ENCODE measurements around the gene SHC2. TPM values are rescaled to one million over a fixed set of nuclear protein-coding genes. Genes with fewer than 3 reads are reported as not detected.

The SHC2 gene
- total RNA-seq, 1 experiment from 2014 or later = 16.6 TPM

- Histone ChIP-seq H3K18ac (ENCODE audit: insufficient read length, low read depth, low read length) (no peak overlapping the region), H3K79me1 (ENCODE audit: insufficient read depth, low read depth, low read length, poor library complexity, severe bottlenecking) (no peaks in the 10 kb centered on the region), H2BK5ac (ENCODE audit: insufficient read length, low read length) (no peak overlapping the region), H3K27me3 (ENCODE audit: insufficient read depth, low read length) (peaks cover 14% of the 10 kb centered on the region; the same call in 1 of the 2 replicates), H2BK120ac (ENCODE audit: low read depth, low read length, poor library complexity, severe bottlenecking) (no peak overlapping the region), H3K56ac (ENCODE audit: insufficient read length, low read depth, low read length) (no peak overlapping the region), H3K23ac (ENCODE audit: insufficient read length, low read depth, low read length) (no peak overlapping the region), H2AK5ac (ENCODE audit: insufficient read length, low read length) (no peak overlapping the region), H3K14ac (ENCODE audit: insufficient read depth, low read length) (no peak overlapping the region), H3K27ac (ENCODE audit: insufficient read length, low read depth, low read length) (no peak overlapping the region), H3K9me3 (ENCODE audit: control insufficient read depth, low read depth, low read length) (no peaks in the 10 kb centered on the region), H4K5ac (ENCODE audit: insufficient read length, low read depth, low read length) (no peak overlapping the region), H3K4ac (ENCODE audit: low read depth, low read length) (no peak overlapping the region), H3T11ph (ENCODE audit: low read length) (no peak overlapping the region), H2BK20ac (ENCODE audit: low read depth, low read length, poor library complexity, severe bottlenecking) (no peak overlapping the region), H2AFZ (ENCODE audit: low read length) (no peak overlapping the region), H3K79me2 (ENCODE audit: insufficient read depth, low read length) (no peaks in the 10 kb centered on the region), H4K8ac (replicated peaks; ENCODE audit: insufficient read length, low read depth, low read length) (no peak overlapping the region), H4K91ac (ENCODE audit: insufficient read length, low read depth, low read length) (no peak overlapping the region), H3K9ac (ENCODE audit: extremely low read depth, insufficient read length, low read length) (no peak overlapping the region), H3K4me1 (ENCODE audit: insufficient read depth, low read length) (no peaks in the 10 kb centered on the region), H3K23me2 (ENCODE audit: insufficient read length, low read depth, low read length, poor library complexity, severe bottlenecking) (peaks cover 9% of the 10 kb centered on the region), H2BK15ac (ENCODE audit: low read depth, low read length) (no peak overlapping the region), H2BK12ac (ENCODE audit: insufficient read length, low read depth, low read length) (no peak overlapping the region), H3K4me2 (ENCODE audit: insufficient read depth, insufficient read length, low read length) (no peak overlapping the region), H4K20me1 (ENCODE audit: control insufficient read depth, insufficient read depth, insufficient read length) (no peaks in the 10 kb centered on the region)
- no CpG with 5 or more reads among the region's 17 CpGs for whole genome bisulfite sequencing (ENCODE audit: extremely low coverage, insufficient read length, low lambda C conversion rate)
- Mint-ChIP-seq H3K27ac (no peak overlapping the region), H3K4me1 (peaks cover 3 to 17% of the 10 kb centered on the region in 2 experiments; a peak in 3 of 4 replicates), H3K27me3 (ENCODE audit: low read depth) (peaks cover 53% of the 10 kb centered on the region), H3K4me3 (no peak overlapping the region), H3K36me3 (ENCODE audit: insufficient read depth in 1 of 3, low read depth in 3 of 3) (peaks cover 0 to 2% (median 0%) of the 10 kb centered on the region in 3 experiments; a peak in 2 of 7 replicates), H3K9me3 (peaks cover 5 to 6% of the 10 kb centered on the region in 2 experiments; a peak in 4 of 5 replicates)
- no peak for TF ChIP-seq CTCF (conservative IDR thresholded peaks at IDR 0.05)
- DNase-seq = peak; percentile 27
These were observed 40.8 kb upstream of the SHC2 start for GRCh38 chr19:501646-502045.
